Uterus (tissue), 4 donors: ENCODE results near the gene KCNK10. TPM values are rescaled to one million over a fixed set of nuclear protein-coding genes. Genes with fewer than 3 reads are reported as not detected.

Source experiments
- DNase-seq, 2 donors: peaks; one replicate each; pipeline ENCODE4 v3.0.0-alpha.2; 2019 to 2020
- H3K27ac ChIP-seq, 2 donors: fragments of 200-600 bp; sonication (generic); 1 replicate in 1 of 2; 2 replicates in 1 of 2; pipeline ENCODE4 v1.5.1; 2016 to 2018
- H3K27me3 ChIP-seq, 2 donors: fragments of 200-600 bp; sonication (generic); one replicate each; pipeline ENCODE4 v1.5.1; 2018 to 2019; ENCODE audit warnings: control low read depth in 1 of 2
- H3K36me3 ChIP-seq, 2 donors: fragments of 200-600 bp; sonication (generic); one replicate each; pipeline ENCODE4 v1.5.1; 2019; ENCODE audit warnings: control low read depth in 1 of 2
- H3K4me1 ChIP-seq, 2 donors: fragments of 200-600 bp; sonication (generic); one replicate each; pipeline ENCODE4 v1.5.1; 2018 to 2019; ENCODE audit warnings: control low read depth in 1 of 2
- H3K4me3 ChIP-seq, 2 donors: fragments of 200-600 bp; sonication (generic); 1 replicate in 1 of 2; 2 replicates in 1 of 2; pipeline ENCODE4 v1.5.1; 2018 to 2019; ENCODE audit warnings: mild to moderate bottlenecking in 1 of 2
- H3K9me3 ChIP-seq, 2 donors: fragments of 200-600 bp; sonication (generic); one replicate each; pipeline ENCODE4 v1.5.1; 2019; ENCODE audit warnings: control low read depth in 1 of 2
- CTCF ChIP-seq, 4 experiments: fragments of 200-600 bp in 2 of 4; fragments of 450-650 bp in 2 of 4; sonication (generic) in 2 of 4; IDR thresholded peaks; one replicate each; pipeline ENCODE4 v1.5.1; 2016 to 2019; ENCODE audit warnings: antibody characterized with exemption in 4 of 4, mild to moderate bottlenecking in 2 of 4, moderate library complexity in 1 of 4
- POLR2A ChIP-seq, 2 donors: fragments of 450-650 bp; IDR thresholded peaks; one replicate each; pipeline ENCODE4 v1.6.1; 2016; ENCODE audit warnings: antibody characterized with exemption in 2 of 2, mild to moderate bottlenecking in 1 of 2, moderate library complexity in 1 of 2
- intact Hi-C: fragments of 100-400 bp; cut with DNase I; formaldehyde crosslinking; loops from one replicate; pipeline ENCODE4 v1.15.1; 2023; ENCODE audit warnings: low total_unique reads
- total RNA-seq, 4 donors: library from RNA; depleted of rRNA in 3 of 4; stranded (reverse); fragments of >200 nt in 3 of 4; gene quantifications; one replicate each; pipeline versions ENCODE4 v1.1.0 to v1.2.4, GENCODE V29; 2014 to 2023
- donor health status: DM: yes; HTN: yes; CAD: no.

Gene KCNK10
- total RNA-seq, 4 donors from 2014 or later = 0.14 TPM; not detected in 3

DNA sequence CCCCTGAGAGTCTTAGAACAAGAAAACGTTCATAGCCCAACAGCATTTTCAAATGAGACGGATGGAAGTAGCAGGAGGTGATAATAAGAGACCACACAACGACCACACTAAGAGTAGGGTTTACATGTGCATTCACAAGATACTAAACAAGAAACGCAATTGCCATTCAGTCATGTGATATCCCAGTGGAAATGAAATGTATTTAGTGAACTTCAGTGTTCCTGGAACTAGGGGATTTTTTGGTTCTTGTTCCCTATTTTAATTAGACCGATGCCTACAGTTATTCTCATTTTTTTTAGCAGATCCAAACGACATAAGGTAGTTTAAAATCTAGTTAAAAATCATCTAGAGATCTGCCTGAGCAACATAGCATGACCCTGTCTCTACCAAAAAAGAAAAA, 168.1 kb downstream of the KCNK10 start:
- no peaks in the 10 kb centered on the region for H3K9me3 ChIP-seq
- no peaks in the 10 kb centered on the region for H3K4me1 ChIP-seq
- no peak for DNase-seq
- H3K4me3 ChIP-seq = no peak overlapping the region
- H3K27me3 ChIP-seq = no peaks in the 10 kb centered on the region
- intact Hi-C loops = no loop called here
- H3K36me3 ChIP-seq = no peaks in the 10 kb centered on the region
- TF ChIP-seq POLR2A (IDR thresholded peaks at IDR 0.05) = no peak
- no peak for TF ChIP-seq CTCF (IDR thresholded peaks at IDR 0.05)
- no peak overlapping the region for H3K27ac ChIP-seq

- DNase-seq = no peak
Observed at GRCh38 chr14:88154321-88154720, 168.7 kb downstream of the KCNK10 start.

GRCh38 chr14:88146881-88147649, 176.0 kb downstream of the KCNK10 start:
- intact Hi-C loops = no loop called here
- Histone ChIP-seq H3K4me1 (no peaks in the 10 kb centered on the region), H3K9me3 (no peaks in the 10 kb centered on the region), H3K27me3 (no peaks in the 10 kb centered on the region), H3K27ac (no peak overlapping the region), H3K36me3 (no peaks in the 10 kb centered on the region), H3K4me3 (no peak overlapping the region)
- DNase-seq = no peak
- TF ChIP-seq CTCF (IDR thresholded peaks at IDR 0.05) = no peak
- no peak for TF ChIP-seq POLR2A (IDR thresholded peaks at IDR 0.05)

More at GRCh38 chr14:88154321-88154720, 168.7 kb downstream of the KCNK10 start:
- Histone ChIP-seq H3K9me3 (no peaks in the 10 kb centered on the region), H3K27ac (no peak overlapping the region), H3K36me3 (no peaks in the 10 kb centered on the region), H3K4me3 (no peak overlapping the region), H3K4me1 (no peaks in the 10 kb centered on the region), H3K27me3 (no peaks in the 10 kb centered on the region)
- intact Hi-C loops = no loop called here
- TF ChIP-seq POLR2A (IDR thresholded peaks at IDR 0.05) (no peak), CTCF (IDR thresholded peaks at IDR 0.05) (no peak)

- Histone ChIP-seq H3K4me3 (no peak overlapping the region), H3K27me3 (no peaks in the 10 kb centered on the region), H3K36me3 (no peaks in the 10 kb centered on the region), H3K4me1 (no peaks in the 10 kb centered on the region), H3K9me3 (no peaks in the 10 kb centered on the region), H3K27ac (no peak overlapping the region)
- no peak for TF ChIP-seq POLR2A (IDR thresholded peaks at IDR 0.05)
- no peak for TF ChIP-seq CTCF (IDR thresholded peaks at IDR 0.05)
- intact Hi-C loops = no loop called here
- no peak for DNase-seq
Observed at GRCh38 chr14:88143810-88144209, 179.3 kb downstream of the KCNK10 start.

DNA sequence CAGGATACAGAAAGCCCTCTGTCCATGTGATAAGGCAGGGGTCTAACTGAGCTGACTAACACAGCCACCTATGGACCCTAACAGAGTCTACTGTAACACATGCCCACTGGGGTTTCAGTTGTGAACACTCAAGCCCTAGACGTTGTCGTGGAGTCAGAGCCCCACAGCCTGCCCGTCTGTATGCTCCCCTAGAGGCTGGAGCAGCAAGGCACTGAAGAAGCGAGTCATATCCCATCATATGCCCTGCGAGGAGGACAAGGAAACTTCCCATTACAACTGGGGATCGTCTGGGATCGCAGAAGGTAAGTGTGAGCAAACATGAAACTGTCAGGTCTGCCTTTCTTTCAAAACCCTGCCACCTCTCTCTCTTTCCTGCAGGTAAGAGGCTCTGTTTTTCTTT, 180.1 kb downstream of the KCNK10 start:
- no peaks in the 10 kb centered on the region for H3K4me1 ChIP-seq
- intact Hi-C loops = no loop called here
- H3K9me3 ChIP-seq = no peaks in the 10 kb centered on the region
- no peak for TF ChIP-seq POLR2A (IDR thresholded peaks at IDR 0.05)
- no peak for TF ChIP-seq CTCF (IDR thresholded peaks at IDR 0.05)
- no peaks in the 10 kb centered on the region for H3K36me3 ChIP-seq
- no peak for DNase-seq
- no peak overlapping the region for H3K4me3 ChIP-seq
- H3K27ac ChIP-seq = no peak overlapping the region
- H3K27me3 ChIP-seq = no peaks in the 10 kb centered on the region
